HG02973 (cell line): ENCODE results near the gene BLTP1.

Experiments used
- ATAC-seq: cut with Tn5 transposase; IDR thresholded peaks from one replicate; pipeline ENCODE4 v1.9.1; 2021; ENCODE audit warnings: moderate library complexity; ENCODE audit not compliant: unreplicated experiment

BLTP1 gene

GRCh38 chr4:122170775-122171174 lies 18.6 kb downstream of the BLTP1 start:
- ATAC-seq: no peak

GRCh38 chr4:122171323-122171722 lies 19.2 kb downstream of the BLTP1 start:
- ATAC-seq: no peak

GRCh38 chr4:122172266-122172665 lies 20.1 kb downstream of the BLTP1 start:
- no peak for ATAC-seq

- no peak for ATAC-seq
Observed at GRCh38 chr4:122178961-122179360, 26.8 kb downstream of the BLTP1 start.

GRCh38 chr4:122195718-122196117 lies 43.6 kb downstream of the BLTP1 start:
- no peak for ATAC-seq
